Measurements from ENCODE around the gene KLHDC9. TPM values are rescaled to one million over a fixed set of nuclear protein-coding genes. Genes with fewer than 3 reads are reported as not detected.
A peak's percentile ranks its signal among the peaks of the same experiment; 100 is the strongest.

KLHDC9 gene
- total and polyA plus RNA-seq, 12 donors, result 0.83 to 17.7 (median 7.1) TPM

GRCh38 chr1:161121042-161121650, 23.0 kb downstream of the KLHDC9 start:
- no peak for DNase-seq
- intact Hi-C loops (cut with DNase I), result no loop called here
- 93 to 97% methylated on average over 3 of the region's 3 CpGs for WGBS, 2 donors
- Histone ChIP-seq H3K4me1 (peaks cover 14 to 53% (median 36%) of the 10 kb centered on the region in 9 donors), H3K36me3 (peaks cover 0 to 65% (median 45%) of the 10 kb centered on the region in 9 donors), H3K27me3 (no peaks in the 10 kb centered on the region), H3K9me3 (no peaks in the 10 kb centered on the region), H3K4me3 (no peak overlapping the region), H3K27ac (peak overlapping the region in 1 of 10 donors; percentile 15)
- no peak for ATAC-seq
- no peak for TF ChIP-seq CTCF (IDR thresholded peaks at IDR 0.05)

- Histone ChIP-seq H3K27ac (peak overlapping the region in 1 of 10 donors; percentile 23), H3K27me3 (no peaks in the 10 kb centered on the region), H3K4me1 (peaks cover 13 to 46% (median 30%) of the 10 kb centered on the region in 9 donors), H3K4me3 (no peak overlapping the region), H3K9me3 (no peaks in the 10 kb centered on the region), H3K36me3 (peaks cover 0 to 72% (median 52%) of the 10 kb centered on the region in 9 donors)
- ATAC-seq (no peak), DNase-seq (no peak)
- intact Hi-C loops (cut with DNase I), result no loop called here
- TF ChIP-seq CTCF (IDR thresholded peaks at IDR 0.05), result no peak
- WGBS, 2 donors, result 70 to 75% methylated on average over 4 of the region's 4 CpGs
These were observed 23.7 kb downstream of the KLHDC9 start for GRCh38 chr1:161121834-161122233.

- no peak overlapping the region for H3K27ac ChIP-seq
- intact Hi-C loops (cut with DNase I), result no loop called here
- H3K27me3 ChIP-seq, result no peaks in the 10 kb centered on the region
- no peak overlapping the region for H3K4me3 ChIP-seq
- no peak for TF ChIP-seq CTCF (IDR thresholded peaks at IDR 0.05)
- 83 to 87% methylated on average over 6 of the region's 6 CpGs for WGBS, 2 donors
- no peaks in the 10 kb centered on the region for H3K9me3 ChIP-seq
- DNase-seq, result no peak
- peaks cover 0 to 84% (median 63%) of the 10 kb centered on the region in 9 donors for H3K36me3 ChIP-seq
- ATAC-seq, result no peak
- peaks cover 10 to 52% (median 33%) of the 10 kb centered on the region in 9 donors for H3K4me1 ChIP-seq
These were observed 24.8 kb downstream of the KLHDC9 start for GRCh38 chr1:161122967-161123366.

GRCh38 chr1:161127649-161128048, 29.5 kb downstream of the KLHDC9 start:
- Histone ChIP-seq H3K27ac (peak overlapping the region in 1 of 10 donors; percentile 22), H3K4me1 (peaks cover 0 to 53% (median 39%) of the 10 kb centered on the region in 9 donors), H3K4me3 (no peak overlapping the region), H3K36me3 (peaks cover 0 to 82% (median 38%) of the 10 kb centered on the region in 9 donors), H3K9me3 (no peaks in the 10 kb centered on the region), H3K27me3 (no peaks in the 10 kb centered on the region)
- intact Hi-C loops (cut with DNase I), result loop anchor here in 1 of 10 donors (1.0 kb wide), 1 partner anchor 8 kb away; no protein-coding TSS in a partner anchor
- no peak for TF ChIP-seq CTCF (IDR thresholded peaks at IDR 0.05)
- WGBS, 2 donors, result 80 to 90% methylated on average over 2 of the region's 2 CpGs
- ATAC-seq (no peak), DNase-seq (no peak)

Measured in heart right ventricle (tissue), 16 donors.